ENCODE results near the gene MVB12B. TPM values are rescaled to one million over a fixed set of nuclear protein-coding genes. Genes with fewer than 3 reads are reported as not detected.
A peak's percentile ranks its signal among the peaks of the same experiment; 100 is the strongest.

The MVB12B gene
- total RNA-seq, 1 experiment from 2014 or later: 5.8 TPM

DNA sequence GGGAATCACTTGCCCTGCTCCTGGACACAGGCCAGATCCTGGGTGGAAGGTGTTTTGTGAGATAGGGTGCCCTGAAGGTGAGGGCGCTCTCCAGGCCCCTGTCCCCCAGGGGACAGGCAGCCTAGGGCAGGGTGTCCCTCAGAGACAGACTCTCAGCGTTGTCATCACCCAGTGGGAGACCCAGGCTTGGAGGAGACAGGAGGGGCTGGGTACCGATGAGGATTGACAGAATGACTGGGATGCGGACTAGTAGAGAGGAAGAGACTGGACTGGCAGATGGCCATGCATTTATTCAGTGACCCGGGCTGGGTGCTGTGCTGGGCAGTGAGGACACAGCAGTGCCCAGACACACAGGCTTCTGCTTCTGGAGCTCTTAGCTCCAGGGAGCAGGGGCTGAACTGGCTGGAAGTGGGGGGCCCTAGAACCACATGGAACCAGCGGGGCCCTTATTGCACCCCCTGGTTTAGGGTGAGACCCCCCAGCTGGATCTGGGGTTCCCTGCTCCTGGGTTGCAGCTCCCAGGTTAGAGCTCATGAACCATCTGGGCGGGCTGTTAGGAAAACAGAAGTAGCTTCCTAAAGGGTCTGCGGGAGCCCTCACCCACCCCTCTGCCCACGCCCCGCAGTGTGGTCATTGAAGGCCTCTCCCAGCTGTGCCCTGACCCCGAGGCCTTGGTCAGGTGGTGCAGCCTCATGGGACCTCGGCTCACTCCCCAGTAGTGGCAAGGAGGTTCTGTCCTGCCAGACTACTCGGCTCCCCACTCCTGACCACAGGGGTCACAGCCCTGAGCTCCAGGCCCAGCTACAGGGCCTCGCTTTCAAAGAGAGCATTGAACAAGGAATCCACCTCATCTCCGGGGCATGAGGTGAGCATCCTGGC lies 170.4 kb downstream of the MVB12B start:
- H2BK12ac ChIP-seq (ENCODE audit: insufficient read length, low read depth, low read length): no peak overlapping the region
- H4K91ac ChIP-seq (ENCODE audit: insufficient read length, low read depth, low read length): no peak overlapping the region
- DNase-seq: no peak
- H3K79me2 ChIP-seq (ENCODE audit: insufficient read depth, low read length): no peaks in the 10 kb centered on the region
- Mint-ChIP-seq H3K4me1 (peaks cover 11 to 13% of the 10 kb centered on the region in 2 experiments), H3K36me3 (ENCODE audit: insufficient read depth in 1 of 3, low read depth in 3 of 3) (no peaks in the 10 kb centered on the region), H3K9me3 (no peaks in the 10 kb centered on the region), H3K4me3 (no peak overlapping the region), H3K27me3 (ENCODE audit: low read depth) (peaks cover 25% of the 10 kb centered on the region), H3K27ac (peak overlapping the region in 1 of 3 experiments; percentile 47; a peak in 1 of 7 replicates)
- peaks cover 14% of the 10 kb centered on the region for H3K23me2 ChIP-seq (ENCODE audit: insufficient read length, low read depth, low read length, poor library complexity, severe bottlenecking)
- no peak overlapping the region for H3K23ac ChIP-seq (ENCODE audit: insufficient read length, low read depth, low read length)
- no peak overlapping the region for H2BK5ac ChIP-seq (ENCODE audit: insufficient read length, low read length)
- H3K9ac ChIP-seq (ENCODE audit: extremely low read depth, insufficient read length, low read length): no peak overlapping the region
- H3K4me1 ChIP-seq (ENCODE audit: insufficient read depth, low read length): no peaks in the 10 kb centered on the region
- no peaks in the 10 kb centered on the region for H3K27me3 ChIP-seq (ENCODE audit: insufficient read depth, low read length)
- H3K27ac ChIP-seq (ENCODE audit: insufficient read length, low read depth, low read length): no peak overlapping the region
- TF ChIP-seq, protein P1, sequence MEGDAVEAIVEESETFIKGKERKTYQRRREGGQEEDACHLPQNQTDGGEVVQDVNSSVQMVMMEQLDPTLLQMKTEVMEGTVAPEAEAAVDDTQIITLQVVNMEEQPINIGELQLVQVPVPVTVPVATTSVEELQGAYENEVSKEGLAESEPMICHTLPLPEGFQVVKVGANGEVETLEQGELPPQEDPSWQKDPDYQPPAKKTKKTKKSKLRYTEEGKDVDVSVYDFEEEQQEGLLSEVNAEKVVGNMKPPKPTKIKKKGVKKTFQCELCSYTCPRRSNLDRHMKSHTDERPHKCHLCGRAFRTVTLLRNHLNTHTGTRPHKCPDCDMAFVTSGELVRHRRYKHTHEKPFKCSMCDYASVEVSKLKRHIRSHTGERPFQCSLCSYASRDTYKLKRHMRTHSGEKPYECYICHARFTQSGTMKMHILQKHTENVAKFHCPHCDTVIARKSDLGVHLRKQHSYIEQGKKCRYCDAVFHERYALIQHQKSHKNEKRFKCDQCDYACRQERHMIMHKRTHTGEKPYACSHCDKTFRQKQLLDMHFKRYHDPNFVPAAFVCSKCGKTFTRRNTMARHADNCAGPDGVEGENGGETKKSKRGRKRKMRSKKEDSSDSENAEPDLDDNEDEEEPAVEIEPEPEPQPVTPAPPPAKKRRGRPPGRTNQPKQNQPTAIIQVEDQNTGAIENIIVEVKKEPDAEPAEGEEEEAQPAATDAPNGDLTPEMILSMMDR (conservative IDR thresholded peaks at IDR 0.05): no peak
- H2AFZ ChIP-seq (ENCODE audit: low read length): no peak overlapping the region
- H3K4me2 ChIP-seq (ENCODE audit: insufficient read depth, insufficient read length, low read length): no peak overlapping the region
- no peak overlapping the region for H4K5ac ChIP-seq (ENCODE audit: insufficient read length, low read depth, low read length)
- no peak overlapping the region for H2AK5ac ChIP-seq (ENCODE audit: insufficient read length, low read length)
- H3K9me3 ChIP-seq (ENCODE audit: control insufficient read depth, low read depth, low read length): no peaks in the 10 kb centered on the region
- no CpG with 5 or more reads among the region's 15 CpGs for WGBS (ENCODE audit: extremely low coverage, insufficient read length, low lambda C conversion rate)
- no peak overlapping the region for H3K4ac ChIP-seq (ENCODE audit: low read depth, low read length)
- no peak overlapping the region for H3T11ph ChIP-seq (ENCODE audit: low read length)
- no peaks in the 10 kb centered on the region for H4K20me1 ChIP-seq (ENCODE audit: control insufficient read depth, insufficient read depth, insufficient read length)
- H4K8ac ChIP-seq (replicated peaks; ENCODE audit: insufficient read length, low read depth, low read length): no peak overlapping the region
- H2BK120ac ChIP-seq (ENCODE audit: low read depth, low read length, poor library complexity, severe bottlenecking): no peak overlapping the region
- H3K56ac ChIP-seq (ENCODE audit: insufficient read length, low read depth, low read length): no peak overlapping the region
- H3K18ac ChIP-seq (ENCODE audit: insufficient read length, low read depth, low read length): no peak overlapping the region
- no peak overlapping the region; the same call in 1 of the 2 replicates for H3K14ac ChIP-seq (ENCODE audit: insufficient read depth, low read length)
- no peaks in the 10 kb centered on the region for H3K79me1 ChIP-seq (ENCODE audit: insufficient read depth, low read depth, low read length, poor library complexity, severe bottlenecking)
- no peak overlapping the region for H2BK20ac ChIP-seq (ENCODE audit: low read depth, low read length, poor library complexity, severe bottlenecking)
- no peak overlapping the region for H2BK15ac ChIP-seq (ENCODE audit: low read depth, low read length)
